HUES48 (cell line): ENCODE data around the gene MCIDAS.

Experiments
- H3K27ac ChIP-seq: one replicate; pipeline ENCODE4 v1.7.0; 2013; ENCODE audit warnings: low read depth, low read length, inconsistent platforms
- H3K27me3 ChIP-seq: 2 replicates; pipeline ENCODE4 v1.6.1; 2013; ENCODE audit warnings: mild to moderate bottlenecking, low read length; ENCODE audit not compliant: control insufficient read depth, insufficient read depth
- H3K36me3 ChIP-seq: 2 replicates; pipeline ENCODE4 v1.6.1; 2013; ENCODE audit warnings: low read length; ENCODE audit not compliant: control insufficient read depth, insufficient read depth
- H3K4me1 ChIP-seq: 2 replicates; pipeline ENCODE4 v1.6.1; 2013; ENCODE audit warnings: mild to moderate bottlenecking, low read length; ENCODE audit not compliant: control insufficient read depth, insufficient read depth
- H3K4me3 ChIP-seq: 2 replicates; pipeline ENCODE4 v1.5.1; 2013; ENCODE audit warnings: mild to moderate bottlenecking, low read depth, low read length
- H3K9ac ChIP-seq: 2 replicates; pipeline ENCODE4 v1.6.1; 2013; ENCODE audit warnings: mild to moderate bottlenecking, low read depth, low read length, moderate library complexity
- H3K9me3 ChIP-seq: 2 replicates; pipeline ENCODE4 v1.6.1; 2013; ENCODE audit warnings: low read length; ENCODE audit not compliant: control insufficient read depth, insufficient read depth

Gene MCIDAS

GRCh38 chr5:55226934-55227663 lies at the start of gene MCIDAS:
TSS of gene MCIDAS (minus strand) at chr5:55227315. CDS start at chr5:55227138, 177 bp downstream.
- no peak within 1 kb of the TSS for H3K27ac ChIP-seq
- H3K9ac ChIP-seq = no peak within 1 kb of the TSS
- peak within 1 kb of the TSS; percentile 64 for H3K4me3 ChIP-seq
- peaks cover 100% of the 10 kb centered on the region for H3K27me3 ChIP-seq
- no peaks in the 10 kb centered on the region for H3K36me3 ChIP-seq
- H3K9me3 ChIP-seq = no peaks in the 10 kb centered on the region
- H3K4me1 ChIP-seq = peaks cover 26% of the 10 kb centered on the region

- Histone ChIP-seq H3K9me3 (no peaks in the 10 kb centered on the region), H3K4me3 (no peak overlapping the region), H3K36me3 (peaks cover 91% of the 10 kb centered on the region), H3K4me1 (no peaks in the 10 kb centered on the region), H3K27ac (no peak overlapping the region), H3K27me3 (no peaks in the 10 kb centered on the region), H3K9ac (no peak overlapping the region)
Measured at GRCh38 chr5:55276771-55277170, 49.7 kb upstream of the MCIDAS start.

GRCh38 chr5:55258339-55258738 lies 31.2 kb upstream of the MCIDAS start:
- Histone ChIP-seq H3K4me3 (no peak overlapping the region), H3K4me1 (peaks cover 7% of the 10 kb centered on the region), H3K27me3 (no peaks in the 10 kb centered on the region), H3K27ac (no peak overlapping the region), H3K9me3 (no peaks in the 10 kb centered on the region), H3K36me3 (peaks cover 72% of the 10 kb centered on the region), H3K9ac (no peak overlapping the region)

- Histone ChIP-seq H3K9me3 (no peaks in the 10 kb centered on the region), H3K36me3 (peaks cover 40% of the 10 kb centered on the region), H3K9ac (no peak overlapping the region), H3K27ac (no peak overlapping the region), H3K4me3 (no peak overlapping the region), H3K27me3 (no peaks in the 10 kb centered on the region), H3K4me1 (peaks cover 7% of the 10 kb centered on the region)
Measured at GRCh38 chr5:55254802-55255201, 27.7 kb upstream of the MCIDAS start.

- Histone ChIP-seq H3K9me3 (no peaks in the 10 kb centered on the region), H3K27ac (no peak overlapping the region), H3K4me1 (no peaks in the 10 kb centered on the region), H3K4me3 (no peak overlapping the region), H3K36me3 (peaks cover 6% of the 10 kb centered on the region), H3K9ac (no peak overlapping the region), H3K27me3 (no peaks in the 10 kb centered on the region)
Measured at GRCh38 chr5:55250064-55250463, 22.9 kb upstream of the MCIDAS start.

DNA sequence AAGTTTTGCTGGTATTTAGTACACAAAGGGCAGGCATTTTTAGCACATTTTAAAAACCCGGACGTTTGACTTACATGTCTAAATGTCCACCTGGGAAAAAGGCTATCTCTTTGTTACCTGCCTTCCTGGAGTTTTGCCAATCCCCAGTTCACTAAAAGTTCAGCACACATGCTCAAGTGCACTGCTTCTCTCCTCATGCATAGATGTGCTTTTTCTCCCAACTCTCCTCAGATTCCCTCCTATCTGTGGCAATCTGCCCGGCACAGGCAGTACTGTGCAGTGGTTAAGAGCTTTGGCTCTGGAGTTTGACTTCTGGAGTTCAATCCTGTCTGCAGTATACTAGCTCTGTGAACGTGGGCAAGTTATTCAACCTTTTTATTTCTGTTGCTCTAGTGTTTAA lies 14.6 kb upstream of the MCIDAS start:
- no peaks in the 10 kb centered on the region for H3K4me1 ChIP-seq
- H3K27me3 ChIP-seq = peaks cover 22% of the 10 kb centered on the region
- H3K4me3 ChIP-seq = no peak overlapping the region
- no peak overlapping the region for H3K9ac ChIP-seq
- H3K9me3 ChIP-seq = no peaks in the 10 kb centered on the region
- H3K27ac ChIP-seq = no peak overlapping the region
- no peaks in the 10 kb centered on the region for H3K36me3 ChIP-seq

DNA sequence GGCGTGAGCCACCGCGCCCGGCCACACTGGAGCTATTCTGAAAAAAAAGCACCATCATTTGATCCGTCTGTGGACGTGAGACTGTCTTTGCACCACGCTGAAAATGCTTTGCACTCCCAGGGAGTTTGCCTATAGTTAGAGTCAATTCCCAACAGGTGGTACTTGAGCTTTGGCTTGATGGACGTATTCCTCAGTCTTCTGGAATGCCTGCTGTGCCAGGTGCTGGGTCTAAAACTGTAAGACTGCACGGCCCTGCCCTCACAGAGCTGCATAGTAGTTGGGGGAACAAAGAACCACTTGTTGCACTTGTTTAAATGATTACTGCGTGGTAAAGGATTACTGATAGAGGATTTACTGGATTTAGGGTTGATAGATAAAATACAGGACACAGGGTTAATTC lies 9.7 kb upstream of the MCIDAS start:
- no peaks in the 10 kb centered on the region for H3K36me3 ChIP-seq
- H3K4me1 ChIP-seq = peaks cover 21% of the 10 kb centered on the region; the same call in 1 of the 2 replicates
- H3K27me3 ChIP-seq = peaks cover 70% of the 10 kb centered on the region
- no peak overlapping the region for H3K4me3 ChIP-seq
- no peaks in the 10 kb centered on the region; the same call in 1 of the 2 replicates for H3K9me3 ChIP-seq
- H3K27ac ChIP-seq = no peak overlapping the region
- H3K9ac ChIP-seq = no peak overlapping the region

DNA sequence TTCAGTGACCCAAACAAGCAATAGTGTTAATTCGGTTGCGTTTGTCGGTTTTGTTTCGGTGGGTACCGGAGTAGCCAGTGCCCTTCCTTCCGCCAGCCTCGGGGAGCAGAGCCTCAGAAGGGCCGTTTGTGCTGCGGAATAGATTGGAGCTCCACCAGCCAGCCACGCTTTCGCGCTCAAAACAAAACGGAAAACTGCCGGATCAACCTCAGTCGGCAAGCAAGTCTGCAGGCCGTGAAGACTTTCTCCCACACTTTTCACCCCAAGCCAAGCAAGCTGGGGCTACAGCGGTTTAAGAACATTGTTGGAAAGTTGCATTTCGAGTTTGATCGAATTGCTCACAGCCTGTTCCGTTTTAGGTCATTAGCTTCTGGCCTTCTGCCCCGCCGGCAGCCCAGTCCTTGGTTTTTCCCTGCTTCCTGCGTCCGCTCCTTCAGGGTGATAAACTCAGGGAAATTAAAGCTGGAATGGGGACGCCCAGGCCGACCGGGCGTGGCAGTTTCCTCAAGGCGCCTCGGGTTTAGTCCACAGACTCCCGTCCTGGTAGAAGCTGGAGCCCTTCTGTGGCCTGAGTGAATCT lies 7.1 kb upstream of the MCIDAS start:
- peaks cover 28% of the 10 kb centered on the region; the same call in 1 of the 2 replicates for H3K4me1 ChIP-seq
- H3K9me3 ChIP-seq = no peaks in the 10 kb centered on the region; the same call in 1 of the 2 replicates
- H3K27ac ChIP-seq = no peak overlapping the region
- no peaks in the 10 kb centered on the region for H3K36me3 ChIP-seq
- H3K4me3 ChIP-seq = peak overlapping the region; percentile 56
- H3K27me3 ChIP-seq = peaks cover 96% of the 10 kb centered on the region
- H3K9ac ChIP-seq = no peak overlapping the region

DNA sequence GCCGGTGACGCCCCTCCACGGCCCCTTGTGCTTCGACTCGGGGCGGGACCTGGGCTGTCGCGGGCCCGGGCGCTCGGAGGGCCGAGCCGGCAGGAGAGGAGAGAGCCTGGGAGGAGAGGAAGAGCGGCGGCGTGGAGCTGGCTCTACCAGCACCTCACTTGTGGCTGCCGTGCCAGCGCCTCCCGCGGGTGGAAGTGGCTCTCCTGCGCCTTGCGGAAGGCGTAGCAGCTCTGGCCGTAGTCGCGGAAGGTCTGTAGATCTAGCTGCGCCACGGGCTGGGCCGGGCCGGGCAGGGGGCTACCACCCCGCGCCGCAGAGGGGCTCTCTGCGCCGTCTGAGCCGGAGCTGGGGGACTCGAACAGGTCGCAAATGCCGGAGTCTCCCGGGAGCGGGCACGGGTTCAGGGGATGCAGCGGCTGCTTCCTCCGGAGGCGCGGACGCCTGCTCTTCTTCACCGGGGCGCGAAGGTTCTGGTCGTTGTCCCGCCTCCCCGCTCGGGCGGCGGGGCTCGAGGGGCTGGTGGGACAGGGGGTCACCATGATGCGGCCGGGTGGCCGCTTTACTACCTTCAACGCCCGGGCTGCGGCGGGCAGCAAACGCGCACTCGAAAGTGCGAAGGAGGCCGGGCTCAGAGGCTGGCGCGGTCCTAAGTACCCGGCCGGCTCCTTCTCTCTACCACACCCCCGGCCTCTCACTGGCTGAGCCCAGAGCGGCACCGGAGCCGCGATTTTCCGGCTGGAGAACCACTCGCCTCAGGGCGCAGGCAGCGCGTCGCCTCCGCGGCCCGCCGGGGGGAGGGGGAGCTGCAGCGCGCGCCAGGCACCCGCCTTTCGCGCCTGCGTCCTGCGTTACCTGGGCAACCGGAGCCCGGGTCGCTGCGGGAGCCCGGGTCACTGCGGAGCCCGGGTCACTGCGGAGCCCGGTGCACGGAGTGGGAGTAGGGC lies 6.1 kb upstream of the MCIDAS start, which contains the start of gene CCNO:
CCNO (minus strand) TSS at position 624 of the 944 bp plus-strand sequence; CDS start at position 539, 85 bp downstream.
- H3K9ac ChIP-seq = no peak within 1 kb of the TSS
- H3K27ac ChIP-seq = no peak within 1 kb of the TSS
- H3K9me3 ChIP-seq = no peaks in the 10 kb centered on the region; the same call in 1 of the 2 replicates
- H3K4me3 ChIP-seq = peak within 1 kb of the TSS; percentile 56
- no peaks in the 10 kb centered on the region for H3K36me3 ChIP-seq
- H3K4me1 ChIP-seq = peaks cover 28% of the 10 kb centered on the region; the same call in 1 of the 2 replicates
- peaks cover 99% of the 10 kb centered on the region for H3K27me3 ChIP-seq

DNA sequence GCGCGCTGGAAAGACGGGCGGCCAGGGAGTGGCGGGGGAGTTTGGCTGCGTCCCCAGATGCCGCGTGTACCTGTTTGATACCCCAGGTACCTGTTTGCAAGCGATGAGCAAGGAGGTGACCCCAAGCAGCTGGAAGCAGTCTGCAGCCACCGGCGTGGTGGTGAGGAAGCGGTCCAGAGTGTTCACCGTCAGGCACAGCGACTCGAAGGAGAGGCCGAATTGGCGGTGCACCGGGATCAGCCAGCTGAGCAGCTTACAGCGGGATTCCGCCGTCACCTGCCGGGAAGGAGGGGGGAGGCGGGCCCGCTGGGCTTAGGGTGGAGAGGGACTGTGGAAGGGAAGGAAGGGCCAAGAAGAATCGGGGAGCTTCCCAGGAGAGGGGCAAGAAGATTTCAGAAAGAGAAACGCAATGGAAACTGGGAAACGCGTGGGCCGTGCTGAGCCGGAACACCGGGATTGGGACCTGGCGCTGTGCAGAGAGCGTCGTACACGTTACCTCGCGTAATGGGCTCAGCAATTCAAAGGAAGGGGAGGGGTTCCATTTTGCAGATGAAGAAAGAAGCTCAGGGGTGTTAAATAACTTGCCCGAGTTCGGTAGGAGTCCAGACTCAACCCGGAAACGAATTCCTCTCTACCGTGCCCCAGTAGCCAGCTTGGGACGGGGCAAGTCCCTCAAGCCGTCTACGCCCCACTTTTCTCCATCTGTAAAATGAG lies 5.3 kb upstream of the MCIDAS start:
- peaks cover 32% of the 10 kb centered on the region; the same call in 1 of the 2 replicates for H3K4me1 ChIP-seq
- H3K27me3 ChIP-seq = peaks cover 99% of the 10 kb centered on the region
- H3K36me3 ChIP-seq = no peaks in the 10 kb centered on the region
- no peak overlapping the region for H3K9ac ChIP-seq
- no peaks in the 10 kb centered on the region; the same call in 1 of the 2 replicates for H3K9me3 ChIP-seq
- no peak overlapping the region for H3K27ac ChIP-seq
- peak overlapping the region; percentile 56 for H3K4me3 ChIP-seq
